PC-3 (cell line): Measurements from ENCODE around the gene CCDC192. TPM values are rescaled to one million over a fixed set of nuclear protein-coding genes. Genes with fewer than 3 reads are reported as not detected.
A peak's percentile ranks its signal among the peaks of the same experiment; 100 is the strongest.

ENCODE experiments used
- ATAC-seq: fragments of 200-7000 bp; cut with Tn5 transposase; 2 replicates; pipeline ENCODE4 v1.9.1; 2020; ENCODE audit warnings: mild to moderate bottlenecking, moderate library complexity
- BruUV-seq: library from RNA; stranded (reverse); fragments of 400-500 nt; replicated peaks from 2 replicates; lab custom pipeline; 2021; lab: Mats Ljungman, UMichigan
- CTCF ChIA-PET: fragments of 300-600 bp; sonication (Branson Sonifier 250); formaldehyde crosslinking; loops from one replicate; lab custom pipeline; 2022; ENCODE audit warnings: antibody characterized with exemption; lab: Charles Lee
- POLR2A ChIA-PET: fragments of 300-600 bp; sonication (Branson Sonifier 250); formaldehyde crosslinking; loops from one replicate; lab custom pipeline; 2022; ENCODE audit warnings: antibody characterized with exemption; ENCODE audit not compliant: unreplicated experiment; lab: Charles Lee
- DNase-seq: peaks from one replicate; pipeline ENCODE4 v3.0.0-alpha.2; 2015
- H2AFZ ChIP-seq: fragments of 300-600 bp; sonication (generic); 2 replicates; pipeline ENCODE4 v1.6.0; 2016; ENCODE audit warnings: antibody characterized with exemption, low read length
- H3F3A ChIP-seq: fragments of 300-600 bp; sonication (generic); one replicate; pipeline ENCODE4 v1.6.0; 2017; ENCODE audit warnings: antibody characterized with exemption, low read length, control low read depth, mild to moderate bottlenecking; ENCODE audit not compliant: unreplicated experiment
- H3K27ac ChIP-seq: fragments of 300-600 bp; sonication (generic); 2 replicates; pipeline ENCODE4 v1.5.1; 2016; ENCODE audit warnings: mild to moderate bottlenecking, low read length
- H3K27me3 ChIP-seq: fragments of 300-600 bp; sonication (generic); 2 replicates; pipeline ENCODE4 v1.6.1; 2016; ENCODE audit warnings: low read length, mixed read lengths
- H3K36me3 ChIP-seq: fragments of 300-600 bp; sonication (generic); 2 replicates; pipeline ENCODE4 v1.6.1; 2016; ENCODE audit warnings: low read depth, mixed run types, low read length, mixed read lengths
- H3K4me1 ChIP-seq: fragments of 300-600 bp; sonication (generic); 2 replicates; pipeline ENCODE4 v1.5.1; 2016; ENCODE audit warnings: low read length; ENCODE audit not compliant: insufficient read depth
- H3K4me2 ChIP-seq: fragments of 300-600 bp; sonication (generic); 2 replicates; pipeline ENCODE4 v1.6.0; 2016; ENCODE audit warnings: low read length
- H3K4me3 ChIP-seq: fragments of 300-600 bp; sonication (generic); 2 replicates; pipeline ENCODE4 v1.5.1; 2016; ENCODE audit warnings: mild to moderate bottlenecking, low read length, mixed read lengths
- H3K79me2 ChIP-seq: fragments of 300-600 bp; sonication (generic); 2 replicates; pipeline ENCODE4 v1.6.1; 2017; ENCODE audit warnings: low read length, mixed read lengths
- H3K9ac ChIP-seq: fragments of 300-600 bp; sonication (generic); 2 replicates; pipeline ENCODE4 v1.6.0; 2016; ENCODE audit warnings: mild to moderate bottlenecking, low read length
- H3K9me2 ChIP-seq: fragments of 300-600 bp; sonication (generic); replicated peaks from 2 replicates; pipeline ENCODE4 v1.6.1; 2016; ENCODE audit warnings: mixed run types, low read length, mixed read lengths
- H3K9me3 ChIP-seq: fragments of 300-600 bp; sonication (generic); 2 replicates; pipeline ENCODE4 v1.6.1; 2016; ENCODE audit warnings: low read length, mixed read lengths
- H4K20me1 ChIP-seq: fragments of 300-600 bp; sonication (generic); 2 replicates; pipeline ENCODE4 v1.6.1; 2016; ENCODE audit warnings: low read length, mixed read lengths
- CTCF ChIP-seq: fragments of 300-600 bp; sonication (generic); conservative IDR thresholded peaks from 2 replicates; pipeline ENCODE4 v1.5.1; 2017; ENCODE audit warnings: antibody characterized with exemption, low read depth, mild to moderate bottlenecking, low read length
- EZH2 ChIP-seq: fragments of 300-600 bp; sonication (generic); IDR thresholded peaks from one replicate; pipeline ENCODE4 v1.6.1; 2017; ENCODE audit warnings: antibody characterized with exemption, mild to moderate bottlenecking, low read length; ENCODE audit not compliant: unreplicated experiment
- EZH2phosphoT487 ChIP-seq: fragments of 300-600 bp; sonication (generic); IDR thresholded peaks from 2 replicates; pipeline ENCODE4 v1.6.1; 2018; ENCODE audit warnings: mild to moderate bottlenecking, antibody characterized with exemption, low read length, borderline replicate concordance
- intact Hi-C: fragments of 100-400 bp; cut with micrococcal nuclease; formaldehyde crosslinking; loops from 2 replicates; pipeline ENCODE4 v1.9.0; 2023
- total RNA-seq: library from RNA; depleted of rRNA; stranded (reverse); fragments of >200 nt; gene quantifications from 2 replicates; pipeline ENCODE4 v1.2.3, GENCODE V29; 2014

The CCDC192 gene
- total RNA-seq, 1 experiment from 2014 or later: not detected

GRCh38 chr5:127891942-127892341 lies 188.8 kb downstream of the CCDC192 start:
- Histone ChIP-seq H3K36me3 (no peaks in the 10 kb centered on the region), H4K20me1 (no peaks in the 10 kb centered on the region), H3K9me2 (no peaks in the 10 kb centered on the region), H3K9me3 (no peaks in the 10 kb centered on the region), H3K27ac (peak overlapping the region; percentile 78), H2AFZ (no peak overlapping the region), H3K79me2 (no peaks in the 10 kb centered on the region), H3K4me3 (peak overlapping the region; percentile 14; the same call in 1 of the 2 replicates), H3K4me2 (peak overlapping the region; percentile 67), H3F3A (peaks cover 6% of the 10 kb centered on the region), H3K27me3 (no peaks in the 10 kb centered on the region), H3K4me1 (peaks cover 24% of the 10 kb centered on the region), H3K9ac (0 out of 2 replicates have a peak overlapping the region, but pooled peaks have one; percentile 5)
- DNase-seq (no peak), ATAC-seq (no peak)
- ChIA-PET POLR2A (no interaction called here), CTCF (interaction anchor here (0.6 kb wide), 2 partner anchors 50 to 95 kb away, joined by 3 read pairs; no protein-coding TSS in a partner anchor)
- TF ChIP-seq EZH2 (no peak), CTCF (no peak), EZH2phosphoT487 (no peak)
- intact Hi-C loops: no loop called here
- BruUV-seq: no TSS peak

DNA sequence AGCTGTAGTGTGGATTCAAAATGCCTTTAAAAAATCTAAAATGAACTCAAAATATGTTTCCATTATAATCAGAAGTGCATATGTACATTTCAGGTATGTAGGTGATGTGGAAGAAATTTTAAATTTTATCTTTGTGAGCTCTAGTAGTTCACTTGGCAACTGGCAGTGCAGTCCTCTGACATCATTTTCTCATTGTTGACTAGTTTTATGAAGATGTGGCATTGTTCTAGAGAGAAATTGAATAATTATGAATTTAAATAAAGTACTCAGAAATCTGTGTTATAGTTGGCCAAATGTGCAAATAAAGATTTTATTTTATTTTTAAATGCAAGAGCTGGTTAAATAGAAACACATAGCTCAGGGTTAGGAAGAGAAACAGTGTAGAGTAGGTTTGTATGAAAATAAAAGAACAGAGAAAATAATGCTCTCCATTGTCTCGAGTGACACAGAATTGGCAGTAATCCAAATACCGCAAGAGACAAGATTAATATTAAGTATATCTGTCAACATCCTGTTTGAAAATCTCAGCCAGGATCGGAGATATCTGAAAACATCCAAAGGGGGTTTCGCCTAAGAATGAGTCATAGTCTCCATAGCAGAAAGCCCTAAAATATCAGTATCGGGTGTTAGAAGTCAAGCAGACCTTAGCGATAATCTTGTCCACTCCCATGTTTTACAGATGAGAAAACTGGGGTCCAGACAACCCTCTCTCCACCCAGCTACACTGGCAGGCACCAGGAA lies 189.4 kb downstream of the CCDC192 start:
- peak overlapping the region; percentile 43 for H3K9ac ChIP-seq
- H3K9me2 ChIP-seq: no peaks in the 10 kb centered on the region
- H4K20me1 ChIP-seq: no peaks in the 10 kb centered on the region
- H3K27ac ChIP-seq: peak overlapping the region; percentile 78
- H3K36me3 ChIP-seq: no peaks in the 10 kb centered on the region
- TF ChIP-seq EZH2 (no peak), EZH2phosphoT487 (no peak), CTCF (no peak)
- intact Hi-C loops: no loop called here
- H3K9me3 ChIP-seq: no peaks in the 10 kb centered on the region
- H3K4me1 ChIP-seq: peaks cover 24% of the 10 kb centered on the region
- H3K27me3 ChIP-seq: no peaks in the 10 kb centered on the region
- ATAC-seq: peak; percentile 86
- H3K4me2 ChIP-seq: peak overlapping the region; percentile 67
- DNase-seq: peak; percentile 93
- CTCF ChIA-PET: interaction anchor here (0.5 to 0.6 kb wide), 3 partner anchors 49 to 1269 kb away, joined by 3 read pairs; no protein-coding TSS in a partner anchor
- H3K4me3 ChIP-seq: peak overlapping the region; percentile 16; the same call in 1 of the 2 replicates
- H3F3A ChIP-seq: peaks cover 6% of the 10 kb centered on the region
- H3K79me2 ChIP-seq: no peaks in the 10 kb centered on the region
- POLR2A ChIA-PET: interaction anchor here (0.6 kb wide), 1 partner anchor 43 kb away, joined by 3 read pairs; no protein-coding TSS in a partner anchor
- H2AFZ ChIP-seq: no peak overlapping the region
- BruUV-seq: no TSS peak

DNA sequence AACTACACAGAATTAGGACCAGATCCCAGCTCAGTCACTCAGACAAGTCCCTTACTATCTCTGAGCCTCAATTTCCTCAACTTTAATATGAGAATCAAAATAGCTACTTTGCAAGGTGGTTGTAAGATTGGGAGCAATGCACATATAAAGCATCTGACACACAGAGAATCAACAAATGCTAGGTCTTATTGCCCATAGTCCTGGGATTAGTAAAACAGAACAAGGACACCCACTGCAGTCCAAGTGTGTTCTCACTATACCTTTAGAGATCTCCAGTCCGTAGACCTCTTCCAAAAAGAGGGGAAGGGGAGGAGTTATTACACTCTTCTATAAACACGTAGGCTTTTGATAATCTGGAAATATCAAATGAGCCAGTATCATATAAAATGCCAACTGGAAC lies 190.0 kb downstream of the CCDC192 start:
- no TSS peak for BruUV-seq
- H3K9me2 ChIP-seq: no peaks in the 10 kb centered on the region
- H3F3A ChIP-seq: peaks cover 6% of the 10 kb centered on the region
- H3K79me2 ChIP-seq: no peaks in the 10 kb centered on the region
- H4K20me1 ChIP-seq: no peaks in the 10 kb centered on the region
- no peak for DNase-seq
- peak; percentile 36 for ATAC-seq
- peaks cover 24% of the 10 kb centered on the region for H3K4me1 ChIP-seq
- H3K9ac ChIP-seq: peak overlapping the region; percentile 43
- H3K4me2 ChIP-seq: peak overlapping the region; percentile 67
- no peaks in the 10 kb centered on the region for H3K27me3 ChIP-seq
- H3K9me3 ChIP-seq: no peaks in the 10 kb centered on the region
- no peaks in the 10 kb centered on the region for H3K36me3 ChIP-seq
- peak overlapping the region; percentile 16; the same call in 1 of the 2 replicates for H3K4me3 ChIP-seq
- H3K27ac ChIP-seq: peak overlapping the region; percentile 78
- TF ChIP-seq EZH2phosphoT487: no peak
- no peak for TF ChIP-seq EZH2
- no peak for TF ChIP-seq CTCF
- CTCF ChIA-PET: interaction anchor here (0.5 kb wide), 1 partner anchor 1270 kb away, joined by 3 read pairs; no protein-coding TSS in a partner anchor
- intact Hi-C loops: no loop called here
- POLR2A ChIA-PET: interaction anchor here (0.6 kb wide), 2 partner anchors 43 to 63 kb away, joined by 3 to 15 read pairs; no protein-coding TSS in a partner anchor
- no peak overlapping the region for H2AFZ ChIP-seq
